ENCODE data around the gene ZCCHC24. TPM values are rescaled to one million over a fixed set of nuclear protein-coding genes. Genes with fewer than 3 reads are reported as not detected.

The ZCCHC24 gene
- total RNA-seq, 3 donors from 2014 or later (not counting 1 experiment from before 2014, with no cell fraction given): 2.8 to 4.0 (median 3.6) TPM

DNA sequence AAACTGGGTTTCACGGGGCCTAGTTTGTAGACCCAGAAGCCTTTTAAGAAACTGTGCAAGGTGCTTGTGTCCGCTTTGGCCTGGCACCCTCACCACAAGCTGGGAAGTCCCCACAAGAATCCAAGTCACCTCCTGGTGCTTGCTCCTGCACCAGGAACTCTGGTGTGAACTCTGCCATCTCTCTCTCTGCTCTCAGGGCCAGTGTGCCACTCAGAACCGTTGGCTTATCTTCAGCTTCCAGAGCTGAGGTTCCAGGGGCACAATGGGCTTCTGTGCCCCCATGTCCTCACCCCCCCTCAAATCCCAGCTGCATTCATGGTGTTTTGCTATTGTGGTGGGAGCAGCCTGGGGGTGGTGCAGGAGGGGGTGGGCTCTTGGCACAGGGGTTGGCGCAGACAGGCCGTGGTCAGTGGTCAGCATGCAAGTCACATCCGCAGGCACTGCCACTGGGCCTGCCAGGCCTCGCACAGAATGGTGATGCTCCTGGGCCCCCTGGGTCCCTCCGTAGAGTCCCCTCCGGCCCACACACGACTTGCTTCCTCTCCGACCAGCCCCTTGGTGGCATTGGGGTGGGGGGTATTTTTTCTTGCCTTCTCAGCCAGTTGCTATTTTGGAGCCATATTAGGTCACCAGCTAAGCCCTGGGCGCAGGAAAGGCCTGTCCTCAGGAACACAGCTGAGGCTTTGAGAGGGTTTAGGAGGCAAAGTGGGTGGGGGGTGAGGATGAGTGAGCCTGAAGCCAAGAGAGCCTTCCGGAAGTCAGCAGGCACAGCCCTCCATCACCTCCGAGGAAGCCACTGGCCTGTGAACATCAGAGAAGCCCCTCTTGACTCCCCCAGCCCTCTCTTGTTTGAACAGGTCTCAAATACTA lies 3.0 kb downstream of the ZCCHC24 start:
- Histone ChIP-seq H3K27me3 (ENCODE audit: control insufficient read depth, insufficient read depth, low read length) (no peaks in the 10 kb centered on the region), H3K4me3 (ENCODE audit: low read length) (no peak overlapping the region), H3K4me1 (ENCODE audit: control insufficient read depth, insufficient read depth, low read length) (peaks cover 34% of the 10 kb centered on the region), H3K9me3 (ENCODE audit: control insufficient read depth, insufficient read depth, low read length) (no peaks in the 10 kb centered on the region), H3K27ac (ENCODE audit: low read length) (no peak overlapping the region), H3K36me3 (ENCODE audit: control insufficient read depth, insufficient read depth, low read length) (no peaks in the 10 kb centered on the region)
- no peak for ATAC-seq
- Mint-ChIP-seq H3K9me3 (no peaks in the 10 kb centered on the region), H3K27ac (no peak overlapping the region), H3K4me1 (peaks cover 28 to 33% of the 10 kb centered on the region in 2 donors), H3K36me3 (no peaks in the 10 kb centered on the region), H3K4me3 (no peak overlapping the region), H3K27me3 (ENCODE audit: low read depth in 2 of 2) (peaks cover 0 to 3% of the 10 kb centered on the region in 2 donors)
- WGBS (ENCODE audit: insufficient coverage): 88% methylated on average over 14 of the region's 14 CpGs
- intact Hi-C loops (cut with micrococcal nuclease): no loop called here
- no peak for DNase-seq
- TF ChIP-seq, protein P1, sequence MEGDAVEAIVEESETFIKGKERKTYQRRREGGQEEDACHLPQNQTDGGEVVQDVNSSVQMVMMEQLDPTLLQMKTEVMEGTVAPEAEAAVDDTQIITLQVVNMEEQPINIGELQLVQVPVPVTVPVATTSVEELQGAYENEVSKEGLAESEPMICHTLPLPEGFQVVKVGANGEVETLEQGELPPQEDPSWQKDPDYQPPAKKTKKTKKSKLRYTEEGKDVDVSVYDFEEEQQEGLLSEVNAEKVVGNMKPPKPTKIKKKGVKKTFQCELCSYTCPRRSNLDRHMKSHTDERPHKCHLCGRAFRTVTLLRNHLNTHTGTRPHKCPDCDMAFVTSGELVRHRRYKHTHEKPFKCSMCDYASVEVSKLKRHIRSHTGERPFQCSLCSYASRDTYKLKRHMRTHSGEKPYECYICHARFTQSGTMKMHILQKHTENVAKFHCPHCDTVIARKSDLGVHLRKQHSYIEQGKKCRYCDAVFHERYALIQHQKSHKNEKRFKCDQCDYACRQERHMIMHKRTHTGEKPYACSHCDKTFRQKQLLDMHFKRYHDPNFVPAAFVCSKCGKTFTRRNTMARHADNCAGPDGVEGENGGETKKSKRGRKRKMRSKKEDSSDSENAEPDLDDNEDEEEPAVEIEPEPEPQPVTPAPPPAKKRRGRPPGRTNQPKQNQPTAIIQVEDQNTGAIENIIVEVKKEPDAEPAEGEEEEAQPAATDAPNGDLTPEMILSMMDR (IDR thresholded peaks at IDR 0.05): no peak

- no peak overlapping the region for H3K4me3 Mint-ChIP-seq
- Histone ChIP-seq H3K9me3 (ENCODE audit: control insufficient read depth, insufficient read depth, low read length) (no peaks in the 10 kb centered on the region), H3K27me3 (ENCODE audit: control insufficient read depth, insufficient read depth, low read length) (no peaks in the 10 kb centered on the region), H3K36me3 (ENCODE audit: control insufficient read depth, insufficient read depth, low read length) (no peaks in the 10 kb centered on the region), H3K4me3 (ENCODE audit: low read length) (no peak overlapping the region), H3K4me1 (ENCODE audit: control insufficient read depth, insufficient read depth, low read length) (peaks cover 31% of the 10 kb centered on the region), H3K27ac (ENCODE audit: low read length) (no peak overlapping the region)
- peaks cover 23 to 26% of the 10 kb centered on the region in 2 donors for H3K4me1 Mint-ChIP-seq
- intact Hi-C loops (cut with micrococcal nuclease): no loop called here
- no peaks in the 10 kb centered on the region for H3K9me3 Mint-ChIP-seq
- DNase-seq: no peak
- no peak for ATAC-seq
- H3K36me3 Mint-ChIP-seq: no peaks in the 10 kb centered on the region
- H3K27me3 Mint-ChIP-seq (ENCODE audit: low read depth in 2 of 2): peaks cover 0 to 3% of the 10 kb centered on the region in 2 donors
- 94% methylated on average over 1 of the region's 1 CpG for WGBS (ENCODE audit: insufficient coverage)
- TF ChIP-seq, protein P1 (IDR thresholded peaks at IDR 0.05): no peak
- no peak overlapping the region for H3K27ac Mint-ChIP-seq
Measured at GRCh38 chr10:79441433-79441832, 4.0 kb downstream of the ZCCHC24 start.

- ATAC-seq (no peak), DNase-seq (no peak)
- intact Hi-C loops (cut with micrococcal nuclease): no loop called here
- H3K9me3 ChIP-seq (ENCODE audit: control insufficient read depth, insufficient read depth, low read length): no peaks in the 10 kb centered on the region
- peaks cover 24% of the 10 kb centered on the region for H3K4me1 ChIP-seq (ENCODE audit: control insufficient read depth, insufficient read depth, low read length)
- 97% methylated on average over 6 of the region's 6 CpGs for WGBS (ENCODE audit: insufficient coverage)
- H3K27ac Mint-ChIP-seq: no peak overlapping the region
- no peaks in the 10 kb centered on the region for H3K36me3 ChIP-seq (ENCODE audit: control insufficient read depth, insufficient read depth, low read length)
- peaks cover 16 to 19% of the 10 kb centered on the region in 2 donors for H3K4me1 Mint-ChIP-seq
- H3K4me3 Mint-ChIP-seq: no peak overlapping the region
- no peaks in the 10 kb centered on the region for H3K9me3 Mint-ChIP-seq
- H3K27me3 Mint-ChIP-seq (ENCODE audit: low read depth in 2 of 2): peaks cover 0 to 3% of the 10 kb centered on the region in 2 donors
- H3K27me3 ChIP-seq (ENCODE audit: control insufficient read depth, insufficient read depth, low read length): no peaks in the 10 kb centered on the region
- H3K4me3 ChIP-seq (ENCODE audit: low read length): no peak overlapping the region
- H3K27ac ChIP-seq (ENCODE audit: low read length): no peak overlapping the region
- TF ChIP-seq, protein P1 (IDR thresholded peaks at IDR 0.05): no peak
- H3K36me3 Mint-ChIP-seq: no peaks in the 10 kb centered on the region
Measured at GRCh38 chr10:79440281-79440680, 5.1 kb downstream of the ZCCHC24 start.

All from natural killer cell (primary cell).